NAMALWA (cell line): Measurements from ENCODE around the gene HMX1.

Experiments
- DNase-seq: peaks from one replicate; pipeline ENCODE4 v3.0.0-alpha.2; 2015; ENCODE audit warnings: low spot score

HMX1 gene

DNA sequence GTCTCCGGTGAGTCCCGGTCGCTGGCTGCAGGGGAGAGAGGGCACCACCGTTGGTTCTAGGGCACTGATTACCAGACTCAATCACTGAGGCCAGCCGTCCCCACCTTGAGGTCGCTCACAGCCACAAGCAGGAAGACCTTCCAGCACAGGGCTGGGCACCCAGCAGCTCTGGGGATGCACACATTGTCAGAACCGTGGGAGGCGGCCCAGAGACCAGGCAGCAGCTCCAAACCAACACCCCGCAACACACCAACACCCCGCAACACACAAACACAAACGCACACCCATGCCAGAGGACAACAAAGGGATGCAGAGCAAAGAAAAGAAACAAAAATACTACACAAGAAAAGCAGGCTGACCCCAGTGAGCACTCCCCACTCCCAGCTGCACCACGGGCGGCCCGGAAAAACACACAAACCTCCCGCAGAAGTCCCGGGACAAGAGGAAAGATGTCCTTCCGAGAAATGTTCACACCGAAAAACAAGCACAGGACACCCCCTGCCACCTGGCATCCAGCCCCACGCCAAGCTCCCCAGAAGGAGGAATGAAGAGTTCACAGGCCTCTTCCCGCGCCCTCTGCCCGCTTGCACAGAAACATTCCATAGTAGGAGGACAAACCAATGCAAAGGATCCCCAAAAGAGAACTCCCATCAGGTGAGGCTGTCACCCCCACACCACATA, 3.2 kb downstream of the HMX1 start:
- no peak for DNase-seq

DNA sequence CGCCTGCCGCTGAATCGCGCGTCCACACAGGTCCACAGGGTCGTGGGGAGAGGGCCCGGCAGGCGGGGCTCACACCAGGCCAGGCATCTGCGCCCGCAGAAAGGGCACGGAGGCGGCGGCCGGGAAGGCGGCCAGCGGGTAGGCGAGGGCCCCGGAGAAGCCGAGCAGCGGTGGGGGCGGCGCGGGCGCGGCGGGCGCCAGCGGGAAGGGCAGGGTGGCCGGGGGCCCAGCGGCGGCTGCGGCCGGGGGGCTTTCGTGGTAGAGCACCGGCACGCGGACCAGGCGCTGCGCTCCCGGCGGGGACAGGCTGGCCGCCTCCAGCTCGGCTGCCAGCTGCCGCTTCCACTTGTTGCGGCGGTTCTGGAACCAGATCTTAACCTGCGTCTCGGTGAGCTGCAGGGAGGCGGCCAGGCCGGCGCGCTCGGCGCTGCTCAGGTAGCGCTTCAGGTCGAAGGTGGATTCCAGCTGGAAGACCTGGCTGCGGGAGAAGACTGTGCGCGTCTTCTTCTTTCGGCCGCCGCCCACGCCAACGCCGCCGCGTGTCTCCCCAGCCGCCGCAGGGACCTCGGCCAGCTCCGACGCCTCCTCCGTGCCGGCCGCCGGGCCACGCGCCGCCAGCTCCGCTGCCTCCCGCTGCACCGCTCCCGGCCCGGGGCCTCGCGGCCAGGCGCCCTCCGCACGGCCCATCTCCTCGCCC, 3.9 kb downstream of the HMX1 start:
- DNase-seq, result no peak

DNA sequence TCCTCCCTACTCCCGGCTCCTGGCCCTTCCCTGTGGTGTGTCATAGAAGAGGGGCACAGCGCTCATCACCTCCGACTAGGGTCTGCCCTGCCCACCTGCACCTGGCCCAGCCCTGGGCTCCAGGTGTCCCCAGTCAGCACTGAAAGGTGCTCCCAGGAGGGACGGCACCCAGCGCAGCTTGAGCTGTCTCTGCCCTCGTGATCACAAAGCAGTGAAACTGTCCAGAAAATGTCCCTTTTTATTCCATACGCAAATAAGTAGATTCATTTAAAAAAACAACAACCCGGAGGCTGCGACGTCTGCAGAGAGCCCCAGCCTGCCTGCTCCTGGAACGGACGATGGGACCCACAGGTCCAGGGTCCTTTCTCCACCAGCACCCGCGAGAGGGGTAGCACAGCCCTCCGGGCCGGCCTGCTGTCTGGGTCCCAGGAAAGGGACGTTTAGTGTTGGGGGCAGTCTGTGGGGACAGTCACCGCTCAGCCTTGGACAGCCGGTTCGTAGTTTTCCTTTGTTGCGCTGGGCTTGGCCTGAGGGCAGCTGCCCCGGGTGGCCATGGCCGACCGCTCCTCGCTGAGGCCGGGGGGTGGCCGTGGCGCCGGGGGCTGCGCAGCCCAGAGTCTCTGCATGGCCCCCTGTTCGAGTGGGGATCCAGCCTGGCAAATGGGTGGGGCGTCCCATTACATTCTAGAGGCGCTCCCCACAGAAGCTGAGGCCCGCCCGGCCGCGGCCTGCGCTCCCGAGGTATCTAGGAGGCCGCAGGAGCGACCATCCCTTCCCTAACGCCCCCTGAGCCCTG, 4.6 kb downstream of the HMX1 start:
- DNase-seq, result no peak

DNA sequence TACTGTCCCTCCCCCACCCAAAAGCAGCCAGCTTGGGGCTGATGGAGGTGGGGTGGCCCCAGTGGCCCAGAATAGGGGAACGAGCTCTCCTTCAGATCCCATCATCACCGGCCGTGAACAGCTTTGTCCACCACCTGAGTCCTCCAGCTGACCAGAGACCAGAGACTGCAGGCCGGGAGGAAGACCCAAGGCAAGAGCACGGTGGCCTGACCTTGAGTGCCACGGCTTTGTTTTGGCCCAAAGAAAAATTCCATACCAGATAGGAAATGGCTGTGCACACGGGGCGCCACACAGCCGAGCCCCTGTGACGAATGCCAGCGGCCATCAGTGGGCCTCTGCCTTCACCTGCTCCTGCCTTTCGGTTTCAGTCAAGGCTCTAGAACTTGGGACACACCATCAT, 5.2 kb downstream of the HMX1 start:
- DNase-seq, result no peak

DNA sequence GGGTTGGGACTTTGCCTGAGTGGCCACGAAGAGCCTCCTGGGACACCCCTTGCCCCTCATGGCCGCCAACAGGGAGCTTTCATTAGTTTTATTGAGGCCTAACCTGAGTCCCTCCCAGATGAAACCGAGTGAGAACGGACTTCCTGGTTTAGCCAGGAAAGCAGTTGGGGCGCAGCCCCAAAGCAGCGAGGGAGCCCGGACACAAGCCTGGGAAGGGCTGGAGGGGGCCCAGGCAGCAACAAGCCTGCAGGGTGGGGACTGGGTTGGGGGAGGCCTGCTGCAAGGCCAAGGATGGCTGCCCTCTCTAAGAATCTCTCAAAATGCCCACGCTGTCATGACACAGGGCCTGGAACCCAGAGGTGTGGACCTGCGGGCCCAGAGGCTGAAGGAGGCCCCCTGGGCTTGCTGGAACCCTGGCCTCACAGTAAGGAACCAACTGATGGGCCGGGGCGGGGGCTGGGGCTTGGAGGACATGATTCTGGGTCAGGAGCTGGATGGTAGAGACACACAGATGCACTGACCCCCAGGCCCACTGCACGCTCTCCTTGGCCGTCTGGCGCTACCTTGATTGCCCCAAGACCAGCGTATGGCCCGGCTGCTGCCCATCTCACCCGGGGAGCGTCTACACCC, 5.8 kb downstream of the HMX1 start:
- DNase-seq, result no peak

DNA sequence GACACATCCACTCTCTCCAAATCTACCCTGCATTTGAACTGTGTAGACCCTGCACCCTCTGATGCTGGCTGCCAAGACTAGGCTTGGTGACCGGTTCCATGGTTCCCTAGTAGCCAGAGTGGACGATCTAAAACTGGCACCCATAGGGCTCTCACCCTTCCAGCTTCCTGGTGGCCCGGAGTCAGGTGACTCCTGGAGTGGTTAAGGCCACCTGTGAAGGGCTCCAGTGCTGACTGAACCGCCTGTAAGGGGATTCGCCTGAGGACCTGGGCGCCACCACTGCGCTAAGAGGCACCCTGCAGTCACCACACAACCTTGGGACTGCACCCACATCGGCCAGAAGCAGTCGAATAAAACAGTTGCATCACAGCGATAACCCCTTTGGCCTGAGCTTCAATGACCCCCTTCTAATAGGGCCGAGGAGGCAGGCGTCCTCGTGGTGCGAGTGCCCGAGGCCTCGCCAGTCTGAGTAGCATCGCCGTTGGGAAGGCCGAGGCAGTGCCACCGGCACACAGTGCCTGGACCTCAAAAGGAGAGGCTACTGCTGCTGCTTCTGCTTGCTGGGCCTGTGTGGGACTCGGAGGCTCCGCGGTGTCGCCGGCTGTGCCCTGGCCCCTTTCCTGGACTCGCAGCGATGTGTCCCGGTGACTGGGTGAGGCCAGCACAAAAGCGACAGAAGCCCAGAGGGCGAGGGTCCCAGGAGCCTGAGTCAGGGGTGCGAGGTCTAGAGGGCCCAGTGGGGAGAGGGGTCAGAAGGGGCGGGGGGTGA, 6.5 kb downstream of the HMX1 start:
- no peak for DNase-seq

DNA sequence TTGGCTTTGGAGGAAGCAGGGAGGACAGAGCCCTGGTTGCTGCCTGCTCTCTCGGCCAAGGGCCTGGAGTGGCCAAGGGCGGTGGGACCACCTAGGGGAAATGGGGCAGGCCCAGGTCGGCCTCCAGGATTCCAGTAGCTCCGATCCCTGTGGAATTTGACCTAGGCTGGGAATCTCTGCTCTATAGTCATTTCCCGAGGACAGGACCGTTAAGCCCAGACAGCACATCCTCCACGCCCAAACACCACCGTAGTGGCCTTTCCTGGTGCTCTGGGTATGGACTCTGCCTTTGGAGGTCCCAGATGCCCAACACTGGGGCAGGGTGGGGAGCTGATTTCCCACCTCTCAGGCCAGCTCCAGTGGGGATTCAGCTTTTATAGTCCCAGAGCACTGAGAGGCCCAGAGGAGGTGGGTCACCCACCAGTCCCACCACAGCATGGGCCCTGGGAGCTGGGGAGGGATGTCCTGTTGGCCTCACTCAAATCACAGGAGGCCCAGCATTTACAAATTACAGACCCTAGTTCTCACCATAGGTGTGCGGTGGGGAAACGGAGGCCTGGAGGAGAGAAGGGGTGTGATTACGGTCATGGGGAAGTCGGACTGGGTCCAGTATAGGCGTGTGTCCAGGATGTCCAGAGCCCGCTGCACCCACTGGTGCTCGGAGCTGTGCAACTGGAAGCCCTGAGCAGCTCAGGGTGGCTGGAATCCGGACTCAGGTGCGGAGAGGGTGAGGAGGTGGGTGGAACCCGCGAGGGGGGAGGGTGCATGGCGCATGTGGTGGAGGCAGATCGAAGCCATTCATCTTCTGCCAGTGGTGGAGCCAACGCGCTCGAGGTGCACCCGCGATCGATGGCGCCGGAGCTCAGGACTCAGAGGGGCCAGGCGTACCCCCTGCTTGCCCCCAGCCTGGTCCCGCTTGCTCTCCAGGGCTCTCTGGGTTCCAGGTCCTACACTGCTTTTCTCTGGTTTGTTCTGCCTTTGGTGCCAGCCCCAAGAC, 7.7 kb downstream of the HMX1 start:
- no peak for DNase-seq

DNA sequence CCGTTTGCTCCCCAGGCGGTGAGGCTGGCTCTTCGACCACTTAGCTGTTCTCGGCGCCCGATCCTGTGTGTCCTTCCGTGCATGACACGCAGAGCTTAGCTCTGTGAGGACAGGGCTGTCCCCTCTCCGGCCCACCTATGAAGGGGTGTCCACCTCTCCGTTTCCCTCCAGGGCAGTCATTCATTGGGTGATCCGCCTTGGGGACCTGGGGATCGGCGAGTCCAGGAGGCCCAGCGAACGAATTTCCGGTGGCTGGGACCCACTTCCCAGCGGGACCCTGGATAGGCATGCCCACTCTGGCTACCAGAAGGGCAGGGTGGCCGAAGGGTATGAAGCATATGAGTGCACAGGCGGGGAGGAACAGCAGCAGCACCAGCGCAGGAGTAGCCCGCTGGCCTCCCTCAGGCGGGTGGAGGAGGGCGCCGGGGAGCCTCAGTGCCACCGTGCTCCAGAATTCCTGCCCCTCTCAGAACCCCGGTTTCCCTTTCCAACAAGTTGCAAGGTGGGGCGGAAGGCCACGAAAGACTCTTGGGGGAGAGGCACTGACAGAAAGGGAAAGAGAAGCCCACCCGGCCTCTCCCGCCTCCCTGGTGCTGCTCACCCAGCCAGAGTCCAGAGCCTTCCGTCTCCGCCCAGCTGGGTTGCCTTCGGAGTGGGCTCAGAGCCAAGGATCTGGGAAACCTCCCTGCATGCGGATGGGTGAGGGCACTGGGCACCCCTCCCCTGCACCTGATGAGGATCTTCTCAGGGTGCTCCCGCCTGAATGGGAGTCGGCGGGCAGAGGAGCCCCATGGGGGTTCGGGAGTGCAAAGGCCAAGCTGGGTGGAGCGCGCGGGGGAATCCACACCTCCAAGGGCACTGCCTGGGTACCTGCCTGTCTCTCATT, 8.6 kb downstream of the HMX1 start:
- no peak for DNase-seq

DNA sequence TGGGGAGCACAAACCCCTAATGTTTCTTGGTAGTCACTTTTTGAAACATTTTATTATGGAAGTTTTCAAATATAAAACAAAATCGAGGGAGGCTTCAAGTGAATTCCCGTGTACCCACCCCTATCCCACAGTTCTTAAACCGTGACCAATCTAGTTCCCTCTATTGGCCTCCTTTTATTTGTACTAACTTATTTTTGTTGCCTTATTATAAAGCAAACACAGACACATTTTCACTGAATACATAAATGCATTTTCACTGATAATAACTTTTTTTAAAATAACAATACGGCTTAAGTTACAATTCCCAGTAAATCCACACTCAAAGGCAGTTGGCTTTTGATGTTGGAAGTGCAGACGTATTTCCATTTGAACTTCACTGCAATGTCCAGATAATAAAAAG, 9.3 kb downstream of the HMX1 start:
- no peak for DNase-seq

DNA sequence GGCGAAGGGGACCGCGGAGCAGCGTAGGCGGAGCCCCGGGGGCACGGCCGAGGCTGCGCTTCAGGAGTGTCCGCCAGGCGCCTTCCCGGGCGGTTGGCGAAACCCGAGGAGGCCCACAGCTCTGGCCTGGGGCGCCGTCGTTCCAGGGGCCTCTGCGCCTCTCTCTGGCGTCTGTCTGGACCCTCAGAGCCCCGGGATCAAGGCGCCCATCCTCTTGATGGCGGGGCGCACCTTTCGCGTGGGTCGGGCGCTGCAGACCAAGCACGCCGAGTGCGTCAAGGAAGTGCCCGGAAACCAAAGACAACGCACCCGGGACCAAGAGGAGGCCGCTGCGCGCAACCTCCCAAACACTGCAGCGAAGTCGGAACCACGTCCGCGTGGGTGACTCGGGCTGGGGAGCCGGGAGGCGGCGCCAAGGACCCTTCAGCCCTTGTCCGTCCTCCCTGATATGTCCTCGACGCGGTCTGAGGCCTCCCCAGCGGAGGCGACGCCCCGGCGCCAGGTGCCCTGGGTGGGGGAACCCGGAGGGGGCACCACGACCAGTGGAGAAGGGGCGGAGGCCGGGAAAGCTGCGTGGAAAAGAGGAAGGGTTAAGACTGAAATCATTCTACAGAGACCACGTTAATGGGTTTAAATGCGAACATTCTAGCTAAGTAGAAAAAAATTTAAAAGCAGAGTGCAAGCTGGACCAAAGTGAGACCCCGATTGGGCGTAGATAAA, 9.9 kb downstream of the HMX1 start:
- no peak for DNase-seq

DNA sequence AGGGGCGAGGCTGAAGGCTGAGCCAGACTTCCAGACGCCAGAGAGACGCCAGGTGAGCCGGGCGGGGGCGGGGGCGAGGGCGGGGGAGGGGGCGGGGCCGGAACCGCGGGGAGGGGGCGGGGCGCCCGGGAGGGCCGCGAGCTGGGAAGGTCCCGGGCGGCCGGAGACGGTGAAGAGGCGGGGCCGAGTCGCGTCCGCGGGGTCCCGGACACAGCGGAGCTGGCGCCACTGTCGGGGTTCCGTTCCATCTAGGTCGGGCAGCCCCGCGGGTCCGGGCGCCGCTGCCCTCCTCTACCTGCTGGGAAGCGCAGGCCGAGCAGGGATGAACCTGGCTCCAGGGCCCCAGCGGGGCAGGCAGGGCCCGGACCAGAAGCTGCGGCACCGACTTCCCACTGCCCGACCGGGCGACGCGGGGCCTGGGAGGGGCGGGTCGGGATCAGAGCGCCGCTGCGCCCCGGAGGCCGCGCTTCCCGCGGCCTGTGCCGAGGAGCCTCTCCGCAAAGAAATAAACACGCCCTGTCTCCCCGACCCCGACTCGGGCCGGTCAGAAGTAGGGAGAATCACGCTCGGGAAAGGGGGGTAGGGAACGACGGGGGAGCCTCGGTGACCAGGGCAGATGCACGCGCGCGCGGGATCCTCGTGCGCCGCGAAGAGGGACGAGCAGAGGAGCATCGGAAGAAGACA, 10.6 kb downstream of the HMX1 start:
- DNase-seq, result no peak

DNA sequence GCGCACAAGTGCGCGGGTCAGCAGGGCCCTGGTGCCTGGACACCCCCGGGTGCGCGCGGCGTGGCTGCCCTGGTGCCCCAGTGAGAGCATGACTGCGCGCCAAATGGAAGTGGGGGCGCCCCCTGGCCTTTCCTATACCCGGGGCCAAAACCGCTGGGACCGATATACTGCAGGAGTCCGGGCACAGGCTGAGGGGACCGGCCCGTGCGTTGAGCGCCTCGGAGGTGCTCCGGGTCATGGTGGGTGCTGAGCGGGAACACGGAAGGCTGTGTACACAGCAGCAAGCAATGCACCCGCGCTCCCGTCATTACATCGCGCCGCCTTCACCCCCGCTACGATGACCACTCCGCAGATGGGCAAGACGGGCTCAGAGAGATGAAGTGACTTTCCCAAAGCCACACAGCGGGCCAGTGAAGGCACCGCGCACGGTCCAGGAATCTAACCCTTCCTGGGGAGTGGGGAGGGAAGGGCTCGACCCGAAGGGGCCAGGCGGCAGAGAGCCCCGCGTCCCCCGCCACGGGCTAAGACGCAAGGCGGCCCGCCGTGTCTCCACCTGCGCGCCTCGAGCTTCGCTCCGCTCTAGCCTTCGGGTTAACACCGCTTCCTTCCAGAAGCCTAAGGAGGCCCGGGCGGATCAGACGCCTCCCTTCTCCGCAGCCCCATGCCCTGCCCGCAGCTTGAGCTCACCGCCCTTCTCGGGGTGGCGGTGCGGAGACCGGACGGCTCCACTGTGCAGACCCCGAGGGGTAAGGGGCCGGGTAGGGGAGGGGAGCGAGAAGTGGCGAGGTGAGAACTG, 11.3 kb downstream of the HMX1 start:
- no peak for DNase-seq

DNA sequence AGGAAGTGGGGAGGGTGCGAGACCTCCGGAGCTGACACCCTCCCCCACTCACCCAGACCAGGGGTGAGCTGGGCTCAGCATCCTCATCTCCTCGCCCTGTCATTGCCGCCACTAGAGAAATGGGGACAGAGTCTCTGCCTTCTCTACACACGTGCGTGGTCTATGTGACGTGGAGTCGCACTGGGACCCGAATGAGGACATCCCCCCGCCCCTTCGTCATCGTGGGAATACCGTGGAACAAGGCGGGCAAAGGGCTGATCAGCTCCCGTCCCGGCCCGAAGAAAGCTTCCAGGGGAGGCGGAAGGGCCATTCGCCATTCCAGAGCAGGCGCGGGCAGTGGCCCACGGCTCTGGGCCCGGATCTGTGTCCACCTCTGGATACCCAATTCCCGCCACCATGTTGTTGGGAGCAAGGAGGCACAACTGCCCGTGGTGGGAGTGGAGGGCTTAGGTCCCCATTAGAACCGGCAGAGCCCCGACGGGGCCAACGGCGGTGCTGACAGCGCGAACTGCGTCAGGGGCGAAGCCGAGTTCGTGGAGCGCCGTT, 12.0 kb downstream of the HMX1 start:
- DNase-seq, result no peak

DNA sequence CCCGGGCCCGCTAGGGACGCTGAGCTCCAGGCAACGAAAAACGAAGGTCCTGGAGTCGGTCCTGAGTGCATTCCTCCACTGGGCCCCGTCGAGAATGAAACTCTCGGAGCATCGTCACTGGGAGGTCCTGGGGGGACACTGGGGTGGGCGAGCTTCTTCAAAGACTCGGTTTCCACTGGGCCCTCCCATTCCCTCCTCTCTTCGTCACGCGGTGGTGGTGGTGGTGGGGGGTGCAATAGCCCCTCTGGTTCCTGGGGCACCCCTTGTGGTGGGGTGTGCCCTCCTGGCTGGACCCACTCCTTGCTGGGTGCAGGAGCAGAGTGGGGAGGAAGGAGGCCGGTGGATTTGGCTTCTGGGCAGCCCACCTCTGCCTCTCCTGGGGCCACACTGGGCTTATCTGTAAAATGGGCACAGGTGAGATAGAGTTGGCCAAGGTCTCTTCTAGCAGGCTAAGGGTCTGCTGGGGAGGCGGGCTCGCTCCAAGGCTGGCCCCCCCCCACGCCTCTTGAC, 12.9 kb downstream of the HMX1 start:
- DNase-seq, result no peak

DNA sequence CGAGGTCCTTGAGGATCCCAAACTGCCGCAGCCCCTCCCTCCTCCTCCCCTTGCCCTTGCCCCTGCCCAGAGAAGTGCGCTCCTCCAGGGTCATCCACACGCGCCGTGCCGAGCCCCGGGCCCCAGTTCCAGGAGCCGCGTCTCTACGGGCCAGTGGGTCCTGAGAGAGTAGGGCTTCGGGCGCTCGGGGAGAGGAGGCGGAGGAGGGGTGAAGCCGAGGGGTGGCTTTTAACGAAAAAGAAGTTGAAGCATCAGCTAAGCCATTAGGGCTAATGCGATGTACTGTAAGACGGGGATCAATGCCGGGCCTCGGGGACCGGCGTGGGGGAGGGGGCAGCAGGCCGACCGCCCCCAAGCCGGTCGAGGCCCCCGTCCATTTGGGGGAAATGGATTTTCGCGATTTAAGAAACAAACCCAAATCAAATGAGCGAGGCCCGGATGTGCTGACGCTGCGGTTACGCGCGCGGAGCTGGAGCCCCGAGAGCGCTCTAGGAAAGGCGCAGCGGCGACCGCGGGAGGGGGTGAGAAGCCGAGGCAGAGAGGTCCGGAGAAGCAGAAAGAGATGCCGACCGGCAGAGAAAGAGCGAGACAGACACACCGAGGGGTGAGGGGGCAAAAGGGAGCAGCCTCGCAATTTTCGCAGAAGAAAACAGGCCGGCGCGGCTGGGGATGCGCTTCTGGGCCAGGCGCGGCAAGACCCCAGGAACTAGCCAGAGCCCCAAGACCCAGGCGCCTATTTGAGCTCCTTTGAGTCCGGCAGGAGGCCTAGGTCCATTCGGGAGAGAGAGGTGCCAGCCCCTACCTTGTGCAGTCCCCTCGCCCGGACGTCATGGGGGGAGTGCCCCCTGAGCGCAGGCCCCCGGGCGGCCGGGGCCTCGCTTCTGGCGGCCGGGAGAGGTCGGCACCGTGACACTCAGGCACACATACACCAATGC, 13.6 kb downstream of the HMX1 start:
- DNase-seq, result no peak
